WTC11 (cell line): ENCODE data around the gene PPP1R9A. TPM values are rescaled to one million over a fixed set of nuclear protein-coding genes. Genes with fewer than 3 reads are reported as not detected.
"Not testable (repeated sequence)": the region's sequence is repeated elsewhere in the genome, so short reads cannot be mapped to it uniquely, and the experiment has no call there.

Experiments
- ATAC-seq: fragments of 200-7000 bp; cut with Tn5 transposase; 2 replicates; pipeline ENCODE4 v1.10.0; 2021; ENCODE audit warnings: mild to moderate bottlenecking, moderate library complexity
- CTCF ChIA-PET: fragments of 300-600 bp; sonication (Branson Sonifier 250); formaldehyde crosslinking; loops from one replicate; lab custom pipeline; 2021; ENCODE audit warnings: antibody characterized with exemption; lab: Charles Lee
- POLR2A ChIA-PET: fragments of 350-600 bp; sonication (Branson Sonifier 250); formaldehyde crosslinking; loops from one replicate; lab custom pipeline; 2021; ENCODE audit warnings: antibody characterized with exemption; lab: Charles Lee
- DNase-seq: peaks from one replicate; pipeline ENCODE4 v3.0.0; 2021; ENCODE audit warnings: low spot score
- H3K27ac Mint-ChIP-seq: 2 replicates; pipeline ENCODE4 v1.8.0; 2021; ENCODE audit warnings: mixed read lengths
- H3K27me3 Mint-ChIP-seq: 2 replicates; pipeline ENCODE4 v1.8.0; 2021; ENCODE audit warnings: low read depth, mild to moderate bottlenecking, moderate library complexity, mixed read lengths
- H3K36me3 Mint-ChIP-seq: 2 replicates; pipeline ENCODE4 v1.8.0; 2021; ENCODE audit warnings: mixed read lengths
- H3K4me1 Mint-ChIP-seq: 2 replicates; pipeline ENCODE4 v1.8.0; 2022; ENCODE audit warnings: mixed read lengths
- H3K4me3 Mint-ChIP-seq: 2 replicates; pipeline ENCODE4 v1.8.0; 2021; ENCODE audit warnings: mild to moderate bottlenecking, moderate library complexity, mixed read lengths
- H3K9me3 Mint-ChIP-seq: 2 replicates; pipeline ENCODE4 v1.8.0; 2021; ENCODE audit warnings: mixed read lengths
- ARID4B ChIP-seq: sonication (generic); formaldehyde crosslinking; IDR thresholded peaks from 2 replicates; pipeline ENCODE4 v1.8.0; 2023; ENCODE audit warnings: missing genetic modification reagents, mild to moderate bottlenecking, borderline replicate concordance
- ATF3 ChIP-seq: sonication (generic); formaldehyde crosslinking; conservative IDR thresholded peaks from 2 replicates; pipeline ENCODE4 v1.8.1; 2022; ENCODE audit warnings: mild to moderate bottlenecking, missing genetic modification reagents
- CREB1 ChIP-seq: sonication (generic); formaldehyde crosslinking; IDR thresholded peaks from 2 replicates; pipeline ENCODE4 v1.8.0; 2023; ENCODE audit warnings: mild to moderate bottlenecking, missing genetic modification reagents
- CREM ChIP-seq: sonication (generic); formaldehyde crosslinking; IDR thresholded peaks from 2 replicates; pipeline ENCODE4 v1.8.1; 2022; ENCODE audit warnings: mild to moderate bottlenecking, missing genetic modification reagents, moderate library complexity
- CTCF ChIP-seq: fragments of 200-600 bp; IDR thresholded peaks from 2 replicates; pipeline ENCODE4 v1.8.0; 2022; ENCODE audit warnings: antibody characterized with exemption
- ERG ChIP-seq: fragments of 250-450 bp; sonication (Bioruptor Pico); IDR thresholded peaks from 2 replicates; pipeline ENCODE4 v1.8.0; 2021; ENCODE audit warnings: mild to moderate bottlenecking
- GABPB1 ChIP-seq: sonication (generic); formaldehyde crosslinking; IDR thresholded peaks from 2 replicates; pipeline ENCODE4 v1.8.1; 2023; ENCODE audit warnings: mild to moderate bottlenecking, missing genetic modification reagents
- HMGXB4 ChIP-seq: sonication (generic); formaldehyde crosslinking; IDR thresholded peaks from 2 replicates; pipeline ENCODE4 v1.8.1; 2023; ENCODE audit warnings: mild to moderate bottlenecking, moderate library complexity, missing genetic modification reagents
- NR2C2 ChIP-seq: sonication (generic); formaldehyde crosslinking; IDR thresholded peaks from 2 replicates; pipeline ENCODE4 v1.8.0; 2022; ENCODE audit warnings: mild to moderate bottlenecking, missing genetic modification reagents
- OVOL2 ChIP-seq: fragments of 250-450 bp; sonication (Bioruptor Pico); IDR thresholded peaks from 2 replicates; pipeline ENCODE4 v1.9.0; 2021; ENCODE audit warnings: mild to moderate bottlenecking, borderline replicate concordance
- RELA ChIP-seq: sonication (generic); formaldehyde crosslinking; IDR thresholded peaks from 2 replicates; pipeline ENCODE4 v1.8.1; 2022; ENCODE audit warnings: missing genetic modification reagents, mild to moderate bottlenecking, borderline replicate concordance
- RORB ChIP-seq: fragments of 250-450 bp; sonication (Bioruptor Pico); IDR thresholded peaks from 2 replicates; pipeline ENCODE4 v1.9.0; 2021; ENCODE audit warnings: mild to moderate bottlenecking
- TEAD4 ChIP-seq: sonication (generic); formaldehyde crosslinking; IDR thresholded peaks from 2 replicates; pipeline ENCODE4 v1.8.0; 2022; ENCODE audit warnings: mild to moderate bottlenecking, missing genetic modification reagents
- TP53 ChIP-seq: sonication (generic); formaldehyde crosslinking; IDR thresholded peaks from 2 replicates; pipeline ENCODE4 v1.8.1; 2023; ENCODE audit warnings: mild to moderate bottlenecking, missing genetic modification reagents
- ZNF232 ChIP-seq: sonication (generic); formaldehyde crosslinking; IDR thresholded peaks from 2 replicates; pipeline ENCODE4 v1.8.0; 2022; ENCODE audit warnings: mild to moderate bottlenecking, missing genetic modification reagents
- ZNF671 ChIP-seq: fragments of 250-450 bp; sonication (Bioruptor Pico); IDR thresholded peaks from 2 replicates; pipeline ENCODE4 v1.8.0; 2021; ENCODE audit warnings: mild to moderate bottlenecking
- total RNA-seq: library from RNA; stranded (reverse); gene quantifications from 3 replicates; pipeline ENCODE4 v1.2.3, GENCODE V29; 2021

Gene PPP1R9A
- total RNA-seq, 1 experiment from 2014 or later: 16.8 TPM

- no peak for TF ChIP-seq TEAD4 (CRISPR knock-in tag)
- no peak for TF ChIP-seq ZNF232 (CRISPR knock-in tag)
- no peak for TF ChIP-seq ZNF671 (CRISPR knock-in tag)
- no peak for TF ChIP-seq ATF3 (CRISPR knock-in tag)
- TF ChIP-seq CREB1 (CRISPR knock-in tag): no peak
- TF ChIP-seq RELA (CRISPR knock-in tag): no peak
- no peak for TF ChIP-seq NR2C2 (CRISPR knock-in tag)
Observed at GRCh38 chr7:94997547-94997946, 90.2 kb downstream of the PPP1R9A start (continued).

- ATAC-seq: no peak
- CTCF ChIA-PET: interaction anchor here (0.6 to 1.0 kb wide), 2 partner anchors 28 to 249 kb away, joined by 3 to 4 read pairs; no protein-coding TSS in a partner anchor
- POLR2A ChIA-PET: no interaction called here
- H3K9me3 Mint-ChIP-seq: no peaks in the 10 kb centered on the region
- no peak overlapping the region for H3K4me3 Mint-ChIP-seq
- no peak for DNase-seq
- TF ChIP-seq GABPB1 (no peak), RORB (no peak), ERG (no peak), ARID4B (CRISPR knock-in tag) (no peak), CTCF (no peak), CREM (CRISPR knock-in tag) (no peak)
- H3K27me3 Mint-ChIP-seq: no peaks in the 10 kb centered on the region
- H3K4me1 Mint-ChIP-seq: peaks cover 15% of the 10 kb centered on the region
- H3K27ac Mint-ChIP-seq: no peak overlapping the region
- no peaks in the 10 kb centered on the region for H3K36me3 Mint-ChIP-seq
Observed at GRCh38 chr7:94998266-94999068, 91.1 kb downstream of the PPP1R9A start.

- Mint-ChIP-seq H3K27me3 (no peaks in the 10 kb centered on the region), H3K9me3 (no peaks in the 10 kb centered on the region), H3K4me3 (no peak overlapping the region), H3K36me3 (no peaks in the 10 kb centered on the region), H3K27ac (no peak overlapping the region), H3K4me1 (peaks cover 15% of the 10 kb centered on the region)
- DNase-seq: no peak
- CTCF ChIA-PET: no interaction called here
- TF ChIP-seq HMGXB4 (no peak), TP53 (CRISPR knock-in tag) (no peak), OVOL2 (CRISPR knock-in tag) (no peak)
- no peak for ATAC-seq
- POLR2A ChIA-PET: no interaction called here
Observed at GRCh38 chr7:94999069-94999351, 91.6 kb downstream of the PPP1R9A start.

- H3K27ac Mint-ChIP-seq, POLR2A ChIA-PET, H3K36me3 Mint-ChIP-seq, H3K9me3 Mint-ChIP-seq, ATAC-seq, DNase-seq, CTCF ChIA-PET, H3K27me3 Mint-ChIP-seq, H3K4me3 Mint-ChIP-seq: not testable (repeated sequence)
- H3K4me1 Mint-ChIP-seq: peaks cover 15% of the 10 kb centered on the region
Observed at GRCh38 chr7:94999601-95000000, 92.2 kb downstream of the PPP1R9A start.
